ENCODE measurements around the gene PARD6G.

GRCh38 chr18:80180778-80181564 is 66.3 kb downstream of the PARD6G start:
- TF ChIP-seq CTCF (IDR thresholded peaks at IDR 0.05): no peak
- no peak for TF ChIP-seq POLR2A (IDR thresholded peaks at IDR 0.05)

Measured in body of pancreas (tissue), 4 donors.